ENCODE measurements around the gene MAS1L.

The MAS1L gene

DNA sequence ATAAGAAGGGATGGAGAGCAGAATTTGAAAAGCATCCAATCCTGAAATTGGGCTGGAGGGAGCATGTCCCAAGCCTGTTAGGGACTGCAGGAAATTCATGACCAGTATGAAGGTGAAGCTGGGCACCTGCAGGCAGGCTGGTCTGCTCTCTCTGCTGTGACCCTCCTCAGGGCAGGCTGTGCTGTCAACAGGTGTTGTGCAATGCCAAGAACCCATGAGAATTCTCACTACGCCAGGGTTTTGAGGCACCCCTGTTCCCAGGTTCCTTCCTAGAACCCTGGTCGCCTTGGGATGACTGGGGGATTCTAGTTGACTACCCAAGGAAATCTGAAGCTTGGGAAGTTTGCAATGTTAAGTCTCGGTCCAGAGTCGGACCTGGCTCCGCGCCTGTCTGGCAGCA is 13.3 kb upstream of the MAS1L start:
- TF ChIP-seq, protein P1, sequence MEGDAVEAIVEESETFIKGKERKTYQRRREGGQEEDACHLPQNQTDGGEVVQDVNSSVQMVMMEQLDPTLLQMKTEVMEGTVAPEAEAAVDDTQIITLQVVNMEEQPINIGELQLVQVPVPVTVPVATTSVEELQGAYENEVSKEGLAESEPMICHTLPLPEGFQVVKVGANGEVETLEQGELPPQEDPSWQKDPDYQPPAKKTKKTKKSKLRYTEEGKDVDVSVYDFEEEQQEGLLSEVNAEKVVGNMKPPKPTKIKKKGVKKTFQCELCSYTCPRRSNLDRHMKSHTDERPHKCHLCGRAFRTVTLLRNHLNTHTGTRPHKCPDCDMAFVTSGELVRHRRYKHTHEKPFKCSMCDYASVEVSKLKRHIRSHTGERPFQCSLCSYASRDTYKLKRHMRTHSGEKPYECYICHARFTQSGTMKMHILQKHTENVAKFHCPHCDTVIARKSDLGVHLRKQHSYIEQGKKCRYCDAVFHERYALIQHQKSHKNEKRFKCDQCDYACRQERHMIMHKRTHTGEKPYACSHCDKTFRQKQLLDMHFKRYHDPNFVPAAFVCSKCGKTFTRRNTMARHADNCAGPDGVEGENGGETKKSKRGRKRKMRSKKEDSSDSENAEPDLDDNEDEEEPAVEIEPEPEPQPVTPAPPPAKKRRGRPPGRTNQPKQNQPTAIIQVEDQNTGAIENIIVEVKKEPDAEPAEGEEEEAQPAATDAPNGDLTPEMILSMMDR (IDR thresholded peaks at IDR 0.05), result no peak

- TF ChIP-seq, protein P1 (IDR thresholded peaks at IDR 0.05), result no peak
Measured at GRCh38 chr6:29500594-29500993, 12.8 kb upstream of the MAS1L start.

GRCh38 chr6:29499704-29500103 is 11.9 kb upstream of the MAS1L start:
- TF ChIP-seq, protein P1 (IDR thresholded peaks at IDR 0.05), result no peak

- TF ChIP-seq, protein P1 (IDR thresholded peaks at IDR 0.05), result no peak
Measured at GRCh38 chr6:29496961-29497360, 9.2 kb upstream of the MAS1L start.

DNA sequence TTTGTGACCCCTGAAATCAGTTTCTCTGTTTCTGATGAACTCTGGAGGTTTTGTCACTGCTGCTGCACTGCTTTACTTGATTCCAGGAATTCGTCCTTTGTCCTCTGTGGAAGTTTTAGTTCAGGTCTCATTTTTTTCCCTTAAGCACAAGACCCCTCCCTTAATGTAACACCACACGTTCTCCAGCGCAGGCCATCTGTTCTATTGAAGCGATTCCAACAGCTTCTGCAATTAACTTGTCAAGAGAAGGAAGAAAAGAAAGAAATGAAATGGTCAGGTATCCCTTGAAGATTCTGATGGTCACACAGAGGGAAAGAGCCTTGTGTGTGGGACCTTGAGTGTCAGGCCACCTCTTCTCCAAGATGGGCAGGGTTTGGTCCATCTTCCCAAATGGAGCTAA is 7.8 kb upstream of the MAS1L start:
- TF ChIP-seq, protein P1 (IDR thresholded peaks at IDR 0.05), result no peak

GRCh38 chr6:29494131-29494530 is 6.4 kb upstream of the MAS1L start:
- TF ChIP-seq, protein P1 (IDR thresholded peaks at IDR 0.05), result no peak

GRCh38 chr6:29493261-29493660 is 5.5 kb upstream of the MAS1L start:
- TF ChIP-seq, protein P1 (IDR thresholded peaks at IDR 0.05), result no peak

- TF ChIP-seq, protein P1 (IDR thresholded peaks at IDR 0.05), result no peak
Measured at GRCh38 chr6:29491574-29491973, 3.8 kb upstream of the MAS1L start.
